HG03135 (cell line): ENCODE results near the gene LYZL1.
"Not testable (repeated sequence)": the region's sequence is repeated elsewhere in the genome, so short reads cannot be mapped to it uniquely, and the experiment has no call there.

Experiments used
- ATAC-seq: cut with Tn5 transposase; IDR thresholded peaks from one replicate; pipeline ENCODE4 v1.9.1; 2021; ENCODE audit warnings: mild to moderate bottlenecking, moderate library complexity; ENCODE audit not compliant: unreplicated experiment

Gene LYZL1

GRCh38 chr10:29304995-29305335 is 16.1 kb downstream of the LYZL1 start:
- no peak for ATAC-seq

DNA sequence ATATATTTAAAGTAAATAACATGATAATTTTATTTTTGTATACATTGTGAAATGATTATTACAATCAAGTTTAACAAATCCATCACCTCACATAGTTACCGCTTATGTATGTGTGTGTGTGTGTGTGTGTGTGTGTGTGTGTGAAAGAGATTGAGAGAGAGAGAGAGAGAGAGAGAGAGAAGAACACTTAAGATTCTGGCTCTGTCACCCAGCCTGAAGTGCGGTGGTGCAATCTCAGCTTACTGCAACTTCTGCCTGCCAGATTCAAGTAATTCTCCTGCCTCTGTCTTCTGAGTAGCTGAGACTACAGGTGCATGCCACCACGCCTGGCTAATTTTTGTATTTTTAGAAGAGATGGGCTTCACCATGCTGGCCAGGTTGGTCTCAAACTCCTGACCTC is 17.8 kb downstream of the LYZL1 start:
- no peak for ATAC-seq

DNA sequence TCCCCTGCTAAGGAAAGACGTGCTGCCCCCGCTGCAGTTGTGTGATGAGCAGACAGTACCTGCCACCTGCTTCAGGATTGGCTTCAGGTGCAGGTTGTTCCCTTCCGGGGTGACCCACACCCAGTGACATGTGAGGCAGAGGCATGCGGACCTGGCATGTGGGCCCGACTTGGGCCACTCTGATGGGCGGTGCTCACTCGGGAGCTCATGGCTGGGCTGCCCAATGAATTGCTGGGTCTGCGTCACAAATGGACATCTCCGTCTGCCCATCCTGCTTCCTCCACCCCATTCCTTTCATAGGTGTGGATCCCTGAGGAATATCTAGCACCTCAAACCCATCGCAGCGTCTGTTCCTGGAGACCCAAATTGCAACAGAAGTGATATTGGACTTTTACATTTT is 19.3 kb downstream of the LYZL1 start:
- not testable (repeated sequence) for ATAC-seq

GRCh38 chr10:29309465-29309864 is 20.6 kb downstream of the LYZL1 start:
- no peak for ATAC-seq

DNA sequence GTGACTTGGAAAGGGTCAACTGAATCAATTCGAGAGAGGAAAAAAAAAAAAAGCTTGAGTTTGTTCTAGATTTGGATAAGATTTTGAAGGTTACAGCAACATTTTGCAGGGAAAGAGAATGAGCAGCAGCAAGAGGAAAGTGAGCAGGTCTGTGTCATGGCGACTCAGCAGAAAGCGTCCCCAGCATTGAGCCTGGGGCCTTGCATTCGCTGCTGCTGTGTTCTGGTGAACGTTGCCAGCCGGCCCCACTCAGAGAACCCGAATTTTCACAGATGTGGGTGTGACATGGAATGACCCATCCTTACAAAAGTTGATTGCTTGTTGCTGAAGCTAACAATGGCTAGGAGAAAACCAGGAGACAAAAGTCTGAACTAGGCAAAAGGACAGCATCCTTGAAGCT is 21.6 kb downstream of the LYZL1 start:
- not testable (repeated sequence) for ATAC-seq

GRCh38 chr10:29313071-29313470 is 24.2 kb downstream of the LYZL1 start:
- ATAC-seq, result no peak

DNA sequence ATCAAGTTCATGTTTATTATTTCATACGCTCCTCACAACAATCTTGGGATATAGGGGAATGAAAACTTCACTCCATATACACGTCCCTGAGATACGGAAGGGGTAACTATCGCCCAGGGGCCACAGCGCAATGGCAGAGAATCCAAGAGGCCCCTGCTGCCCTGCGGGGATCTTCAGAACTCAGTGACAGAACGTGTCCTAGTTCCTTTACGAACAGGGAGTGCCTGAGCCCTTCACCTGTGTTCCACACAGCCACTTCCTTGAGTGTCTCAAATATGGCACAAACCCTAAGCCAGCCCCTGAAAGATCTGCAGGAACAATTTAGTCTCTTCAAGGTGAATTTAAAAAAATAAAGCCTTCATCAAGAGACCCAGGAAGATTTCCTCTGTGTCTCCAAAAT is 25.9 kb downstream of the LYZL1 start:
- ATAC-seq, result no peak

DNA sequence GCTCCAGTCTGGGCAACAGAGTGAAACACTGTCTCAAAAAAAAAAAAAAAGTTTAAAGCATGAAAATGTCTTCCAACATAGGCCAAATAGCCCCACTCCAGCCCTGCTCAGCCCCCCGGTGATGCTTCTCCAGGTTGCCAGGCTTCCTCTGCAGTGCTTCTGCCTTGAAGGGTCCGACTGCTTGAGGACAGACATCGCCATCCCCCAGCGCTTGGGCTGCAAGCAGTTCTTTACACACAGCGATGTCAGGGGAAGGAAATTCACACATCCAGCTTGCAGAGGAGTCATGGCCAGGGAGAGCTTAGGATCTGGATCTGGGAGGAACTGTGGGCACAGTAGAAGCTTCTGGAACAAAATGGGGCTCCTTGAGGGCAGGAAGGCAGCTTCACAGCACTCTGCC is 26.9 kb downstream of the LYZL1 start:
- no peak for ATAC-seq

- ATAC-seq, result no peak
Measured at GRCh38 chr10:29316308-29317026, 27.6 kb downstream of the LYZL1 start.

- no peak for ATAC-seq
Measured at GRCh38 chr10:29317027-29317420, 28.2 kb downstream of the LYZL1 start.

GRCh38 chr10:29317423-29318021 is 28.7 kb downstream of the LYZL1 start:
- no peak for ATAC-seq

DNA sequence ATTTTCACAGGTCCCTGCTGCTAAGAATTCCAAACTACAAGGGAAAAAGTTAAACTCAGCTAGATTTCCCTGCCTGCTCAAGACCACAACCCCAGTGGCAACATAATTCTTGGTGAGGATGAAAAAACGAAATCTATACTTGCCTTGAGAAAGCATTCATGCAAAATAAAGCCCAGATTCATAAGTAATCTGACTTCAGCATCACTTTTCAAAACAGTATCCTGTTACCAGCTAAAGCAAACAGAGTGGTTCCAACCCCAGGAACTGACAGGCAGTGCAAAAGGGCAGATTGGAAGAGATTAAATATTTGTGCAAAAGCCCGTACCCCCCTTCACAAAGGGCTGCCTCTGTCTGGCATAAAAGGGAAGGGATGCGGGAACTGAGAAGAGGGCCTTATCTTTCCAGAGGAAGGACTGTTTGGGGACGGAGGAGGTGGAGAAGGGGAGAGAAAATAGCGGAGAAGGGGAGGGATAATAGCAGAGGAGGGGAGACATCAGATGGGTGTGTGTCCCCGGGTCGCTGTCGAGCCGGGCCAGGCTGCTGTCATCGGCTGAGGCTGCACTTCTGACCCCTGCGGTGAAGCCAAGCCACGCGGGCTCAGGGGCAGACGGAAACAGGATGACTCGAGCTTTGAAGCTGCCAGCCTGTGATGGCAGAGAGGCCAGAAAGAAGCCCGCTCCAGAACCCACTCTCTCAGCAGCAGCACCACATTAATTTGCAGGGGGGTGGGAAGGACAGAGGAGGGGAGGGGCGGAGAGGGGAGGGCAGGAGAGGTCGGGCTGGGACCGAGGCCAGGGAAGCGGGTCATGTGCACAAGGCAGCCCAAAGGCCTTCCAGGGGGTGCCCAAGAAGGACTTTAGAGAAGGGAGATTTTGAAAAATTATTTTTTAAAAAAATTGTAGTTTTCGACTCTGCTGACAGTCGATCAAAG is 29.5 kb downstream of the LYZL1 start:
- ATAC-seq, result not testable (repeated sequence)

GRCh38 chr10:29319205-29319781 is 30.4 kb downstream of the LYZL1 start:
- no peak for ATAC-seq

GRCh38 chr10:29320680-29321121 is 31.8 kb downstream of the LYZL1 start:
- ATAC-seq, result not testable (repeated sequence)

- ATAC-seq, result no peak
Measured at GRCh38 chr10:29321656-29322055, 32.8 kb downstream of the LYZL1 start.

DNA sequence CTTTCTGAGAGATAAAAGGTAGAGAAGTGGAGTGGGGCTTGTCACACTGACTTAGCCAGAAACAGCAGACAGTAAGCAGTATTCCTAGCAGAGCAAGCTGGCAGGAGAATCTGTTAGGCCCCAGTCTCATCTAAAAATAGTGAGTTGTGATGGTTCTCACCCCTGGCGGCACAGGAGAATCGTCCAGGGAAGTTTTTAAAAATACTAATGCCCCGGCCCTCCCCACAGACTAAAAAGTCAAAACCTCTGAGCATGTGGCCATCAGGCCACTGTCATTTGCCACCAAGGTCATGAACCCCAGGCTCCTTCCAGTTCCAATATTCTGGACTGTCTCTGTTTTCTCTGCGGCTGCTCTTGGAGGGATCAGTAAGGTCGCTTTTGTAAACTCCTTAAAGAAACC is 34.0 kb downstream of the LYZL1 start:
- no peak for ATAC-seq

DNA sequence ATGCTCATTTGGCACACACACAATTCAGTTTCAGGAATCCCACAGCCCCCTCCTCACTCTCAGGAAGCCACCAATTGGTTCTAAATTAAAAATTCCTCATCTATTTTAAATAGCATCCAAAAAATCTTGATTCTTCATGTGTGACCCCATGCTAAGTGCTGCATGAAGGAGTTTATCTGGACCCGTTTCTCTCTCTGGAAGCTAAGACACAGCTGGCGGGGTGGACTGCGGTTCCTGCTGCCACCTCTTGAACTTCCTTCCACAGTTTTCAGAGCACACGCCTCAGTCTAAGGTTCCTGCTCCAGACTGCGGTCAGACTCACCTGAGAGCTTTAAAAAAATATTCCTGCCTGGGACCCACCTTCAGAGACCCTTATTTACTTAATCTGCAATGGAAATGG is 34.5 kb downstream of the LYZL1 start:
- ATAC-seq, result no peak

DNA sequence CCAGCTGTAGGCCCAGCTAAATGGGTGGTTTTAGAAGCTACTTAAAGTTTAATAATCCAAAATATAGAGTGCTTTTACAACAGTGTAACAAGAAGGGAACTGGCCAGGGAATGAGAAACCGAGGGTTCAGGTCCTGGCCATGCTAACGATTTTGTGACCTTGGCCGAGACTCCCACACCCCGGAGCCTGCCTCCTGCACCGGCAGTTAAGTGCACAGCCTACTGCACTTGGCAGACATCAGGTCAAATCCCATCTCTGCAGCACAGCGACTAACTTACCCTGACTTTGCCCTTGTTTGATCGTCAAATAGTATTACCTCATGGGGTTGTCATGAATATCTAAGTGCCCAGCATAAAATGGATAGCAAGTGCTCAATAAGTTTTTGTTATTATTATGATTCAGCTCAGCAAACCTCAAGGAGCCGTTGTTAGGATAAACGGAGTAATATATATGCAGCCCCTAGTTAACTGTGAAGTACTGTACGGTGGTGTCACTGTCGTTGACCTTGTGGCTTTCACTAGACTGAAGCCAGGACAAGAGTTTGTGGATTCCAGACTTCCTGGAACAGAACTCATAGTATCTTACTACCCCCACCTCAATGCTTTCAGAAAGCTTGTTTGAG is 35.5 kb downstream of the LYZL1 start:
- no peak for ATAC-seq

GRCh38 chr10:29326299-29326698 is 37.4 kb downstream of the LYZL1 start:
- no peak for ATAC-seq

DNA sequence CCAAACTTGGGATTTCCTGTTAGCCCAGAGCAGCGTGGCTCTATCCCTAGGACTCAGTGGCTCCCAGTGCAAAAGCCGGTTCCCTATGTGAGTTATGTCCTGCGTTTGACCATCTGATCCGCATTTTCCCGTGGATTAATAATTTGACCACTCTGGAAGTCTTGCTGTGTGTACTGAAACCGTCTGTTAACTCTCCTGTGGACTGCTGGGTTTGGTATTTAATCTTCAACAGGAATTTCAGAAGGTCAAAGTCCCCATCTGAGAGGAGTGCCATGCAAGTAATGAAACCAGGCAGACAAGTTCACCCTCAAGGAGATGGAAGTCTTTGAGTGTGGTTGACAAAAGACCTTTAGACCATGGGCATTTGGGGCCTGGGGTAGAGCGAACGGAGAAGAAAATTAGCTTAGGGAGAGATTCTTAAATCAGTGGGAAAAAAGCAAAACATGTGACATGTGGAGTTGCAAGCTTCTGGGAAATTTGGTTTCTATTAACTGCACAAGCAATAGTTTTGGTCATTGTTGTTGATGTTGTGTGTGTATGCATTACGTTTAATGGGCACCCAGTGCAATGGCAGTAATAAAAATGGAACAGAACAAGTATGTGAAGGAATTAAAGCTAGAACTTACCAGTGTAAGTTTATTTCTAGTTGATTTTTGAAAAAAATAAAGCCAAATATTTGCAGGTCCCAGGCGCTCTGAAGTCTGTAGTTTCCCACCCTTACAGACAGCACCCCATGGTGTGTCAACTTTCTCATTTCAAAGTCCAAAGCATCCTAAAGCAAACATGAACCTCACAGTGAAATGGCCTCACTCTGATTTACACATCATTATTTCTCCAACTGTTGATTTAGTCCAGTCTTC is 38.2 kb downstream of the LYZL1 start:
- ATAC-seq, result no peak
